Nucleus accumbens (tissue), 56 donors: ENCODE measurements around the gene SNTA1.
"Not testable (repeated sequence)": the region's sequence is repeated elsewhere in the genome, so short reads cannot be mapped to it uniquely, and the experiment has no call there.

ENCODE experiments used
- DNase-seq, 56 donors: peaks; one replicate each; lab custom pipeline; 2025; lab: John Stamatoyannopoulos, UW

SNTA1 gene

GRCh38 chr20:33404281-33404680, 39.3 kb downstream of the SNTA1 start:
- DNase-seq: no peak

DNA sequence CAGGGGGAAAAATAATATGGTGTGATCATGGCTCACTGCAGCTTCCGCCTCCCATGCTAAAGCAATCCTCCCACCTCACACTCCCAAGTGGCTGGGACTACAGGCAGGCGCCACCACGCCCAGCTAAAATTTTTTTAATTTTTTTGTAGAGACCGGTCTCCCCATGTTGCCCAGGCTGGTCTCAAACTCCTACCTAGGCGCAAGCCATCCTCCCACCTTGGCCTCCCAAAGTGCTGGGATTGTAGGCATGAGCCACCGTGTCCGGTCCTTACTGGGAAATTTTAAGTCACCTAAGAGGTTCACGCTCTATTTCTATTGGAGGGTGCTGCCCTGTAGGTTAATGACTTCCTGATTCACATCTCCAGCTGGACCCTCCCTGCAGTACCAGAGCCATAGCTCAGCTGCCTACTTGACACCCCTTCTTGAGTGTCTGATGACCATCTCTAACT, 41.6 kb downstream of the SNTA1 start:
- DNase-seq: peak in 2 of 56 donors; percentile 15 to 19

- peak in 55 of 56 donors; percentile 35 to 92 (median 75) for DNase-seq
Observed at GRCh38 chr20:33401184-33401920, 42.2 kb downstream of the SNTA1 start, which contains the start of gene CDK5RAP1. Gene CDK5RAP1, minus strand, starts transcription at chr20:33401519. Its CDS starts 4,455 bp downstream, at chr20:33397064.

GRCh38 chr20:33400812-33401183, 42.8 kb downstream of the SNTA1 start:
- DNase-seq: no peak

- no peak for DNase-seq
Observed at GRCh38 chr20:33399924-33400323, 43.6 kb downstream of the SNTA1 start.

- DNase-seq: no peak
Observed at GRCh38 chr20:33394718-33395117, 48.8 kb downstream of the SNTA1 start.

DNA sequence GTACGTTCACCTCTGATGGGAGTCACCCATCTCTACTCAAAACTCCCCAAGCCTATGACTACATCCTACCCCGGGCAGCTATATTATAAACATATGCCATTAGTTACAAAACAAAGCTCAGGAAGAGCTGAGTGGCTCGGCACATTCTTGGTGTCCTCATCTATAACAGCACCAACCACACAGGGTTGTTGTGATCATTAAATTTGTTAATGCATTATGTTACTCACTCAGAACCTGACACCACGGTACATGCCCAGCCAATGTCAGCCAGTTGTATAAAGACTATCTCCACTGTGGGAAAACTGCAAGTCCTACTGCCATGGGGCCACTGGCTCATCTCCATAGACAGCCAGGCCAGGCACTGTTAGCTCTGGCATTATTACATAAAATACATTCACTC, 50.0 kb downstream of the SNTA1 start:
- no peak for DNase-seq

DNA sequence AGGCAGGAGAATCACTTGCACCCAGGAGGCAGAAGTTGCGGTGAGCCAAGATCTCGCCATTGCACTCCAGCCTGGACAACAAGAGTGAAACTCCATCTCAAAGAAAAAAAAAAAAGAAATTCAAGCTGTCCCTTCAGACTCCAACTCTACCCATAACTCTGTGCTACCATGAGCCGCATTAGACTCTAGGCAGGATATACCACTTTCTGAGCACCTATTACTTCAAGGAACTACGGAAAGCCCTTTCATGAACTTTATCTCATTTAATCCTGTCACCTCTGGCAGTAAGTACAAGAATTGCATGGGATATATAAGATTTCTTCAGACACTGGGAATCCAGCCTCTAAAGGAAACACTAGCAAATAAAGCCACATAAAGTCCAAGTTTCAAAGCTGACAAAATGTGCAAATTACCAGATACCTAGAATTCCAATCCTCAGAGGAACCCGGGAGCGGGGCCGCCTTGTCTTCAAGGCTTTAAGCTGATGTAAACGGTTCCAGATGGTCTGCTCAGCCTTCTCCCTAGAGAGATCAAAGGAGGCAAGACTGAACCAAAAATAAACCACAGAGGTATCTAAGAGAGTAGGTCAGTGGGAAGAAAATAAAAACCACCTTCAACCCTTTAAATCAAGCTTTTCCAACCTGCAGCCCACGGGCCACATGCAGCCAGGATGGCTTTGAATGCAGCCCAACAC, 51.7 kb downstream of the SNTA1 start:
- no peak for DNase-seq

DNA sequence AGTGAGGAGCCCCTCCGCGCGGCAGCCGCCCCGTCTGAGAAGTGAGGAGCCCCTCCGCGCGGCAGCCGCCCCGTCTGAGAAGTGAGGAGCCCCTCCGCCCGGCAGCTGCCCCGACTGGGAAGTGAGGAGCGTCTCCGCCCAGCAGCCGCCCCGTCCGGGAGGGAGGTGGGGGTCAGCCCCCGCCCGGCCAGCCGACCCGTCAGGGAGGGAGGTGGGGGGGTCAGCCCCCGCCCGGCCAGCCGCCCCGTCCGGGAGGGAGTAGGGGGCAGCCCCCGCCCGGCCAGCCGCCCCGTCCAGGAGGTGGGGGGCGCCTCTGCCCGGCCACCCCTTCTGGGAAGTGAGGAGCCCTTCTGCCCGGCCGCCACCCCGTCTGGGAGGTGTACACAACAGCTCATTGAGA, 54.2 kb downstream of the SNTA1 start:
- DNase-seq: not testable (repeated sequence)

GRCh38 chr20:33388268-33388667, 55.3 kb downstream of the SNTA1 start:
- no peak for DNase-seq

- DNase-seq: no peak
Observed at GRCh38 chr20:33387177-33387576, 56.4 kb downstream of the SNTA1 start.

- DNase-seq: no peak
Observed at GRCh38 chr20:33386673-33387072, 56.9 kb downstream of the SNTA1 start.

DNA sequence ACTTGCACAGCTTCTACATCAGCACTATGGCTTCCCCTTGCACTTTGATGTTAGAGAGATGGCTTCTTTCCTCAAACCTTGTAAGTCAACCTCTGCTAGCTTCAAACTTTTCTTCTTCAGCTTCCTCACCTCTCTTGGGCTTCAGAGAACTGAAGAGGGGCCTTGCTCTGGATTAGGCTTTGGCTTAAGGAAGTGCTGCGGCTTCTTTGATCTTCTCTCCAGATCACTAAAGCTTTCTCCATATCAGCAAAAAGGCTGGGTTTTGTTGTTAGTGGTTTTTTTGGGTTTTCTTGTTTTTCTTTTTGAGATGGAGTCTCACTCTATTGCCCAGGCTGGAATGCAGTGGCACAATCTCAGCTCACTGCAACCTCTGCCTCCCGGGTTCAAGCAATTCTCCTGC, 66.2 kb downstream of the SNTA1 start:
- no peak for DNase-seq

GRCh38 chr20:33373735-33374605, 69.6 kb downstream of the SNTA1 start:
- no peak for DNase-seq

GRCh38 chr20:33372993-33373441, 70.5 kb downstream of the SNTA1 start:
- no peak for DNase-seq

- DNase-seq: no peak
Observed at GRCh38 chr20:33370291-33370690, 73.3 kb downstream of the SNTA1 start.

GRCh38 chr20:33362898-33363297, 80.7 kb downstream of the SNTA1 start:
- no peak for DNase-seq

GRCh38 chr20:33359399-33360261, 83.9 kb downstream of the SNTA1 start:
- no peak for DNase-seq
